Stomach smooth muscle (tissue), 2 donors: ENCODE data around the gene PLCB4.

Experiments
- H3K27ac ChIP-seq: one replicate; pipeline ENCODE4 v1.7.0; 2013; ENCODE audit warnings: mild to moderate bottlenecking, low read length, inconsistent platforms
- H3K27me3 ChIP-seq, 2 donors: one replicate each; pipeline ENCODE4 v1.7.0; 2013; ENCODE audit warnings: low read length in 2 of 2; ENCODE audit not compliant: insufficient read depth in 2 of 2, control insufficient read depth in 1 of 2
- H3K36me3 ChIP-seq, 2 donors: one replicate each; pipeline ENCODE4 v1.7.0; 2013; ENCODE audit warnings: low read length in 2 of 2; ENCODE audit not compliant: control insufficient read depth in 2 of 2, insufficient read depth in 2 of 2
- H3K4me1 ChIP-seq: one replicate; pipeline ENCODE4 v1.7.0; 2013; ENCODE audit warnings: low read length; ENCODE audit not compliant: control insufficient read depth, insufficient read depth
- H3K4me3 ChIP-seq, 2 donors: one replicate each; pipeline ENCODE4 v1.7.0; 2013; ENCODE audit warnings: low read length in 2 of 2
- H3K9ac ChIP-seq, 2 donors: one replicate each; pipeline ENCODE4 v1.7.0; 2013; ENCODE audit warnings: low read length in 2 of 2, mild to moderate bottlenecking in 1 of 2
- H3K9me3 ChIP-seq, 2 donors: one replicate each; pipeline ENCODE4 v1.7.0; 2013; ENCODE audit warnings: low read length in 2 of 2; ENCODE audit not compliant: control insufficient read depth in 2 of 2
- donor health status: healthy.
- donor health status: Pancreatic carcinoma.

Gene PLCB4

DNA sequence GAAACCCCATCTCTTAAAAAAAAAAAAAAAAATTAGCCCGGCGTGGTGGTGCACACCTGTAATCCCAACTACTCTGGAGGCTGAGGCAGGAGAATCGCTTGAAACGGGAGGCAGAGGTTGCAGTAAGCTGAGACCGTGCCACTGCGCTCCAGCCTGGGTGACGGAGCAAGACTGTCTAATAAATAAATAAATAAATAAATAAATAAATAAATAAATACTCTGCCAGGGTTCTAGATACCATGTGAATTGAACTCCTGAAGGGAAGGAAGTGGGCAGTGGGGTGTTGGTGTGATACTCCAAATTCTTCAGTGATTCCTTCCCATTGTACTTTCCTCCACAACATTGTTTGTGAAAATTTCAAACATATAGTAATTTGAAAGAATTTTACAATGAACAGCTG lies 100.5 kb downstream of the PLCB4 start:
- Histone ChIP-seq H3K4me1 (no peaks in the 10 kb centered on the region), H3K27me3 (no peaks in the 10 kb centered on the region), H3K9ac (no peak overlapping the region), H3K36me3 (no peaks in the 10 kb centered on the region), H3K4me3 (no peak overlapping the region), H3K9me3 (no peaks in the 10 kb centered on the region), H3K27ac (no peak overlapping the region)

DNA sequence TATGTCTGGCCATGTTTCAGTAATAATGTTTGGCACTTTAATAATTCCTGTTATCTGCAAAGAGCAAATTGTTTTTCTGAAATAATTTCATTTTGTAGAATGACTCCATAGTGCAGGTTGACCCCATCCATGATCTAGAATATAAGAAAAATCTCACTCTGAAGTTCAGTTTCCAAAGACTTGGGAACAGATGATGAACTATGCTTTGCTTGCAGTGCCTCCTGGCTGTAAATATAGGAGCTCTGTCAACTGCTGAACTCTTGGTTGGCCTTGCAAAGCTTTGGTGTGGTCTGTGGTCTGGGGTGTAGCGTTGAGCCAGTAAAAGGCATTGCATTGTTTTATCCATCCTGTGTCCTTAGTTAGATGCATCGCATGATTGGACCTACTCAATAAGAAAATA lies 104.0 kb downstream of the PLCB4 start:
- Histone ChIP-seq H3K36me3 (no peaks in the 10 kb centered on the region), H3K27ac (no peak overlapping the region), H3K9ac (no peak overlapping the region), H3K4me1 (no peaks in the 10 kb centered on the region), H3K27me3 (no peaks in the 10 kb centered on the region), H3K9me3 (no peaks in the 10 kb centered on the region), H3K4me3 (no peak overlapping the region)

DNA sequence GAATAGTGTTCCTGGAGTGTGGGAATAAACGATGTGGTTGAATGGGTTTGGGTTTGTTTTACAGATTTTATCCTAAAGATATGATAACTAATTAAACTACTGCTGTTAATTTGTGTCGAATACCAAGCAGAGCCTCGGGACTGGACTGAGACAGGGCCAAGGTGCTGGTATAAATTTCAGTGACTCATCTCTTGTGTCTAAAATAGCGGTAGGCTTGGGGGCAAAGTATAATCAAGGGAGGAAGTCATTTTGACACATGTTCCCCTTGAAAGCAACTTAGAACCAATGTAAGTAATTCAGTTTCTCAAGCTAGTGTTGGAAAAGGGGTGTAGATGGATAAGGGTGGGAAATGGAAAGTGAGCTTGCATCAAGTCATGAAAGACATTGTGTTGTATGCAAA lies 108.4 kb downstream of the PLCB4 start:
- Histone ChIP-seq H3K27ac (no peak overlapping the region), H3K4me1 (no peaks in the 10 kb centered on the region), H3K4me3 (no peak overlapping the region), H3K9me3 (no peaks in the 10 kb centered on the region), H3K27me3 (no peaks in the 10 kb centered on the region), H3K36me3 (no peaks in the 10 kb centered on the region), H3K9ac (no peak overlapping the region)

DNA sequence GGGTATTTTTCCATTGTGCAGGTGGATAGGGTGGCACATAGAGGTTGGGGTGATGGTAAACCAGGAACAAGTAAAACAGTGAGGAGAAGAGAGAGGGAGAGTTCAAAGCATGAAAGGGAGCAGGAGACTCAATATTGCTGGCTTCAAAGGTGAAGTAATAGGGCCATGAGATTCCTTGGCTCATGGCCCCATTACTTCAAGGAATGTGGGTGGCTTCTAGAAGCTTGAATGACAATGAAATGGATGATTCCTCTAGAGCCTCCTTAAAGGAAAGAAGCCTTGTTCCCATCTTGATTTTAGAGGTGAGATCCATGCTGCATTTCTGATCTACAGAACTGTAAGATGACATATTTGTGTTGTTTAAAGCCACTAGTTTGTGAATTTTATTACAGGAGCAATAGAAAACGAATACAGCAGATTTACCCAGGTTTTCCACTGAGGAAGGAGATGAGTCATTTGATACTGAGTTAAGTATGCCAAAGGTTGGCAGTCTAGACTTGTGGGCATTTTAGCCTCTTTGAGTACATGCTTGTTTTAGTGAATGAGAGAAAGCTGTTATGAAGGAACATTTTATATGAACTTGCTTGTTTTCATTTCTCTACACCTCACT lies 110.4 kb downstream of the PLCB4 start:
- H3K4me1 ChIP-seq = no peaks in the 10 kb centered on the region
- no peak overlapping the region for H3K4me3 ChIP-seq
- no peaks in the 10 kb centered on the region for H3K36me3 ChIP-seq
- no peaks in the 10 kb centered on the region for H3K27me3 ChIP-seq
- no peak overlapping the region for H3K9ac ChIP-seq
- H3K27ac ChIP-seq = no peak overlapping the region
- no peaks in the 10 kb centered on the region for H3K9me3 ChIP-seq

DNA sequence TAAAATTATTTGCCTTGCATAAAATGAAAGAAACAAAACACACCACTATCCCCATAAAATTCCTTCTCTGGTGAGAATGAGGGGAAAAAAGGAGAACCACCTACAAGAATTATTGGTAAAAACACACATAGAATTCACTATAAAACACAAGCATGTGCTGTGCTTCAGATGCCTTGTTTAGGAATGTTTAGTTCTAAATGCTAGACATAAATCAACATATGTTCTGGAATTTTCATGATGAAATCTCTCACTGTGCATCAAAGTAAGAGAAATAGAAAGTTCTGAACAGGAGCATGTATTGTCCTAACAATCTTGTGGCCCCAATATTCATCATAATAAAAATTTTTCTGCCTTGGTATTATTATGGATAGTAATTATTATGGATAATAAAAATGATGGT lies 111.0 kb downstream of the PLCB4 start:
- Histone ChIP-seq H3K27me3 (no peaks in the 10 kb centered on the region), H3K9me3 (no peaks in the 10 kb centered on the region), H3K27ac (no peak overlapping the region), H3K9ac (no peak overlapping the region), H3K36me3 (no peaks in the 10 kb centered on the region), H3K4me1 (no peaks in the 10 kb centered on the region), H3K4me3 (no peak overlapping the region)

DNA sequence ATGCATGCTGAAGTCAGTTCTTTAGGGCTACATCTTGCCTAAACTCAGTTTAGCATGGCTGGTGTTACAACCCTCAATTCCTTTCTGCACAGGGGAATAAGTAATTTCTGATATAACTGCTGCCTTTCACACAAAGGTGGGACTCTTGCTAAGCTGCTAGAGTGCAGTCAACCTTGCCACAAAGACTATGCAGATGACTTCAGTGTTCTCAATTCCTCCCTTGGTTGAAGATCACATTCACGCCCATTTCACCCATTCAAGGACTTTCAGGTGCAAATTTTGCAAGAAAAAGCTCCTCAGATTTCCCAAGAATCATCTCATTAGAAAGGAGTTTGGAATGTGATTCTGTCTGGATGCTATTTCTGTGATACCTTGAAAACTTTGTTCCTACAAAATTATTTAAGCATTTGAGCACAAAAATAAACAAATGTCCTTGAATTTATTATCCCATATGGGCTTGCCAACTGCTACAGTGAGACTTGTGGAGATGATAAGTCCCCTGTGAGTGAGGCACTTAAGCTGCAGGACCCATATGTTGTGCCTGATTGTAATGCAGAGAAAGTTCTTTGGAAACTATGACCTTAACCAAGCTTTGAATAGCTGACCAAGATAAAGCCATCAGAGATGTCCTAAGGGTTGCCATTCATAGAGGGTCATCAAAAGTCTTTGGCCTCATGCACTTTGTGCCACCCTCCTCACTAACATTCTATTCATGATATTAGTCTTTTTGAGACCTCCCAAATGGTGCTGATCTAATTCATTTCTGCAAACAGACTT lies 111.8 kb downstream of the PLCB4 start:
- Histone ChIP-seq H3K9me3 (no peaks in the 10 kb centered on the region), H3K27me3 (no peaks in the 10 kb centered on the region), H3K36me3 (no peaks in the 10 kb centered on the region), H3K4me1 (peaks cover 2% of the 10 kb centered on the region), H3K27ac (no peak overlapping the region), H3K9ac (no peak overlapping the region), H3K4me3 (no peak overlapping the region)

DNA sequence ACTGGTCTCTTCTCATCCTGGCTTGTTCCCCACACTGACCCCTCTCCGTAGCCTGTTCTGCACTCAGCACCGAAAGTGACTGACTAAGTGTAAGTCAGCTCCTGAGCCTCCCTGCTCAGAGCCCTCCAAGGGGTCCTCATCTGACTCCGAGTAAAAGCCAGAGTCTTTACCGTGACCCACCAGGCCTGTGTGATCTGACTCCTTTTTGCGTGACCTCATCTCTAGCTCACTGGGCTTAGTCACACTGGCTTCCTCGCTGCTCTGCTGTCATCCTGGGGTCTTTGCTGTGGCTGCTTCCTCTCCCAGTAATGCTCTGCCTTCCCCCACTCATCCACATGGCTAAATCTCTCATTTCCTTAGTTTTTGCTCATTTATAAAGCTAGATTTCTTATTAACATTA lies 116.6 kb downstream of the PLCB4 start:
- no peak overlapping the region for H3K4me3 ChIP-seq
- no peak overlapping the region for H3K9ac ChIP-seq
- no peaks in the 10 kb centered on the region for H3K9me3 ChIP-seq
- no peak overlapping the region for H3K27ac ChIP-seq
- H3K27me3 ChIP-seq = no peaks in the 10 kb centered on the region
- peaks cover 2% of the 10 kb centered on the region for H3K4me1 ChIP-seq
- H3K36me3 ChIP-seq = no peaks in the 10 kb centered on the region

DNA sequence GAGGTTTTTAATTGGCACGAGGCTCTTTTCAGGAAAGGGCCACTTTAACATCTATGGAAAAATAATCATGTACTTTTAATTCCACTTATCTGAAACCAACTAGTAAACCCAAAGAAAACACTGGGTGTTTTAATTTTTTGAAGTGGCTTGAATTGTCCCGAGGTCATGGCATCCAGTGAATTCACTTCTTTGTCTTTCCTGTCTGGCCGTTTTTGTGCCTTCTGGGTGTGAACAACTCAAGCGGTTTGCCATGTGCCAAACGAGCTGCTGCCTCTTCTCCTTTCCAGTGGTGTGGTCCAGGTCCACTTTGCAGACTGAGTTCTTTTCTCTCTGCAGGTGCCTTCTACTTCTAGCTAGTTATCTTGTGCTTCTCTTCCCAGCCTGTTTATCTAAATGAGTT lies 117.5 kb downstream of the PLCB4 start:
- H3K27ac ChIP-seq = no peak overlapping the region
- no peaks in the 10 kb centered on the region for H3K36me3 ChIP-seq
- no peak overlapping the region for H3K9ac ChIP-seq
- no peaks in the 10 kb centered on the region for H3K9me3 ChIP-seq
- no peaks in the 10 kb centered on the region for H3K27me3 ChIP-seq
- H3K4me3 ChIP-seq = no peak overlapping the region
- peaks cover 2% of the 10 kb centered on the region for H3K4me1 ChIP-seq

DNA sequence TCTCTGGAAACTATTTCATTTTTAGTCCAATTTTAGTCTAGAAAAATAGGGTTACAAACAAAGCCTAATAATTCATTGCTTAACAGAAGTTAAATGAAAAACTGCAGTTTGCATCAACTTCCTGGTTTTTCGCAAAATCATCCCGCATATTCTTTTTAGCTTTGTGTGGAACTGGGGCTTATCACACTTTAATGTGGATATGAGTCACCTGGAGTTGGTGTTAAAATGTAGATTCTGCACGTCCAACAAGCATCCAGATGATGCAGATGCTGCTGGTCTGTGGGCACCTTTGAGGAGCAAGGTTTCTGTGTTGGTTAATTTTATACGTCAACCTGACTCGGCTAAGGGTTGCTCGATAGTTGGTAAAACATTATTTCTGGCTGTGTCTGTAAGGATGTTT lies 126.1 kb downstream of the PLCB4 start:
- Histone ChIP-seq H3K27ac (no peak overlapping the region), H3K36me3 (no peaks in the 10 kb centered on the region), H3K27me3 (no peaks in the 10 kb centered on the region), H3K9ac (no peak overlapping the region), H3K9me3 (no peaks in the 10 kb centered on the region), H3K4me1 (no peaks in the 10 kb centered on the region), H3K4me3 (no peak overlapping the region)

DNA sequence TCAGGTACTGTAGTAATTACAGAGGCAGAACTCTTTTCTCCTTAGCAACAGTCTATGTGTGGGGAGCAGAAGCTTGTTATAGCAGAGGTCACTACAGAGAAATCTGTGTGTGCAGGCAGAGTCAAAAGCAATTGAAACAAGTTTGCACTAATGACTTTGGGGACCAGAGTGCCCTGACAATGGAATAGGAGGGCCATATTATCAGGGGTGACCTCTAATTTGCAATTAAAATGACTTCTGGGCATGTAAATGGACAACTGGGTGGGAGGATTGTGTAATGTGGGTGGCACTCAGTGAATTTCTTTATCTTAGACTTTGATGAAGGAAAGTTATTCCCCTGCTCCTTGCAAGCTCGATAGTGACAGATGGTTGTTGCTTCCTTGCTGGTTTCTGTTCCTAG lies 127.2 kb downstream of the PLCB4 start:
- Histone ChIP-seq H3K4me1 (no peaks in the 10 kb centered on the region), H3K9ac (no peak overlapping the region), H3K27ac (no peak overlapping the region), H3K36me3 (no peaks in the 10 kb centered on the region), H3K4me3 (no peak overlapping the region), H3K27me3 (no peaks in the 10 kb centered on the region), H3K9me3 (no peaks in the 10 kb centered on the region)

DNA sequence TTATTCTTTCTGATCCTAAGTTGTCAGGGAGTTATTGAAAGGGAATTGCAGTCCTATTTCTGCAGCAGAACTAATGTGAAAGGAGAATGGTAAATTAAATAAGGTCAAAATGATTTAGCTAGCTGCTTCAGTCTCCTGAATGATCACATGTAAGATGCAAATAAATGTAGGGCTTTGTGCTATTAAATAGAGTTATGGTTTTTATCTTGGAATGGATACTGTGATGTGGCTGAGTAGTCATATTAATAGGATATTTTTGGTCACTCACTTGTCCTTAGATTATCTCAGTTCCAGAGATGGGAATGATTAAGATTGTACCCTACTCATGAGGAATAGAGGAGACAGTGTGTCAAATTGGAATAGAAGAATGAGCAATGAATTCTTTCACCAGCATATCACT lies 129.6 kb downstream of the PLCB4 start:
- Histone ChIP-seq H3K4me3 (no peak overlapping the region), H3K9me3 (no peaks in the 10 kb centered on the region), H3K27me3 (no peaks in the 10 kb centered on the region), H3K27ac (no peak overlapping the region), H3K36me3 (no peaks in the 10 kb centered on the region), H3K4me1 (no peaks in the 10 kb centered on the region), H3K9ac (no peak overlapping the region)
